Fibroblast of lung (primary cell): Measurements from ENCODE around the gene LY9. TPM values are rescaled to one million over a fixed set of nuclear protein-coding genes. Genes with fewer than 3 reads are reported as not detected.

ENCODE experiments used
- DNase-seq, 2 donors: peaks; one replicate each; pipeline versions ENCODE4 v3.0.0 to v3.0.0-alpha.2; 2010; ENCODE audit warnings: low read depth in 2 of 2
- H2AFZ ChIP-seq: 2 replicates; pipeline ENCODE4 v1.5.1; 2012; ENCODE audit warnings: low read length, control low read depth, inconsistent platforms
- H3K27ac ChIP-seq: 2 replicates; pipeline ENCODE4 v1.5.1; 2011; ENCODE audit warnings: low read length, control low read depth; ENCODE audit not compliant: insufficient read depth
- H3K27me3 ChIP-seq: 2 replicates; pipeline ENCODE4 v1.5.1; 2011; ENCODE audit warnings: mild to moderate bottlenecking, low read length; ENCODE audit not compliant: control insufficient read depth, insufficient read depth
- H3K36me3 ChIP-seq: 2 replicates; pipeline ENCODE4 v1.5.1; 2011; ENCODE audit warnings: low read length; ENCODE audit not compliant: control insufficient read depth, insufficient read depth
- H3K4me1 ChIP-seq: 2 replicates; pipeline ENCODE4 v1.5.1; 2011; ENCODE audit warnings: low read length; ENCODE audit not compliant: control insufficient read depth, insufficient read depth; ENCODE audit errors: extremely low read depth
- H3K4me2 ChIP-seq: 2 replicates; pipeline ENCODE4 v1.5.1; 2011; ENCODE audit warnings: low read length, control low read depth; ENCODE audit not compliant: insufficient read depth; ENCODE audit errors: extremely low read depth
- H3K4me3 ChIP-seq, 4 experiments: fragments of 200-600 bp in 1 of 4; sonication (generic) in 1 of 4; replicated peaks in 1 of 4; 2 replicates each; pipeline ENCODE4 v1.5.1; 2011 to 2016; ENCODE audit warnings: low read length in 4 of 4, low read depth in 3 of 4, mild to moderate bottlenecking in 3 of 4, control low read depth in 2 of 4, inconsistent platforms in 1 of 4, mixed read lengths in 1 of 4; ENCODE audit not compliant: insufficient read depth in 1 of 4; ENCODE audit errors: control extremely low read depth in 1 of 4
- H3K79me2 ChIP-seq: 2 replicates; pipeline ENCODE4 v1.5.1; 2012; ENCODE audit warnings: mild to moderate bottlenecking, low read length, inconsistent platforms; ENCODE audit not compliant: control insufficient read depth, insufficient read depth
- H3K9ac ChIP-seq: 2 replicates; pipeline ENCODE4 v1.5.1; 2011; ENCODE audit warnings: mild to moderate bottlenecking, low read length, control low read depth; ENCODE audit not compliant: insufficient read depth
- H3K9me3 ChIP-seq: 2 replicates; pipeline ENCODE4 v1.5.1; 2012; ENCODE audit warnings: low read depth, low read length; ENCODE audit not compliant: control insufficient read depth, insufficient read depth
- H4K20me1 ChIP-seq: 2 replicates; pipeline ENCODE4 v1.5.1; 2011; ENCODE audit warnings: low read length; ENCODE audit not compliant: control insufficient read depth, insufficient read depth; ENCODE audit errors: extremely low read depth
- EZH2 ChIP-seq: IDR thresholded peaks from 2 replicates; pipeline ENCODE4 v1.5.1; 2012; ENCODE audit warnings: low read length, control low read depth, mild to moderate bottlenecking; ENCODE audit errors: missing control alignments
- polyA plus RNA-seq, 2 donors: library from polyadenylated mRNA; depleted of rRNA in 1 of 2; stranded (reverse) in 1 of 2; unstranded in 1 of 2; fragments of >200 nt; gene quantifications; 2 replicates each; pipeline ENCODE4 v1.2.1, GENCODE V29; 2011 to 2012; ENCODE audit warnings: missing spikeins in 1 of 2
- total RNA-seq: library from RNA; depleted of rRNA; stranded (reverse); fragments of >200 nt; gene quantifications from 2 replicates; pipeline ENCODE4 v1.2.1, GENCODE V29; 2014
- TF ChIP-seq, protein P1 (sequence below), 2 donors: IDR thresholded peaks in 1 of 2; conservative IDR thresholded peaks in 1 of 2; 1 replicate in 1 of 2; 2 replicates in 1 of 2; pipeline ENCODE4 v1.5.1; 2011 to 2012; ENCODE audit warnings: low read length in 2 of 2, control low read depth in 1 of 2, inconsistent platforms in 1 of 2, low read depth in 1 of 2, mild to moderate bottlenecking in 1 of 2

LY9 gene
- total and polyA plus RNA-seq, 2 donors (not counting 1 experiment from before 2014, with no cell fraction given) = not detected

DNA sequence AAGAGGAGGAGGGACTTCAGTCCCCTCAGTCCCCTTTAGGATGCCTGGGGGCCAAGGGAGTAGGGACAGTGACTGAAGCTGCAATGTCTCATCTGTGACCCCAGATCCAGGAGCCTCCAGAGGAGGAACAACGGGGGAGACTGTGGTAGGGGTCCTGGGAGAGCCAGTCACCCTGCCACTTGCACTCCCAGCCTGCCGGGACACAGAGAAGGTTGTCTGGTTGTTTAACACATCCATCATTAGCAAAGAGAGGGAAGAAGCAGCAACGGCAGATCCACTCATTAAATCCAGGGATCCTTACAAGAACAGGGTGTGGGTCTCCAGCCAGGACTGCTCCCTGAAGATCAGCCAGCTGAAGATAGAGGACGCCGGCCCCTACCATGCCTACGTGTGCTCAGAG is 18.3 kb downstream of the LY9 start:
- Histone ChIP-seq H4K20me1 (no peaks in the 10 kb centered on the region), H3K27me3 (no peaks in the 10 kb centered on the region), H3K4me3 (no peak overlapping the region), H3K9me3 (no peaks in the 10 kb centered on the region), H3K9ac (no peak overlapping the region), H3K27ac (no peak overlapping the region), H2AFZ (no peak overlapping the region), H3K4me2 (no peak overlapping the region), H3K4me1 (no peaks in the 10 kb centered on the region), H3K79me2 (no peaks in the 10 kb centered on the region), H3K36me3 (no peaks in the 10 kb centered on the region)
- no peak for DNase-seq
- TF ChIP-seq EZH2 = no peak
- TF ChIP-seq, protein P1, sequence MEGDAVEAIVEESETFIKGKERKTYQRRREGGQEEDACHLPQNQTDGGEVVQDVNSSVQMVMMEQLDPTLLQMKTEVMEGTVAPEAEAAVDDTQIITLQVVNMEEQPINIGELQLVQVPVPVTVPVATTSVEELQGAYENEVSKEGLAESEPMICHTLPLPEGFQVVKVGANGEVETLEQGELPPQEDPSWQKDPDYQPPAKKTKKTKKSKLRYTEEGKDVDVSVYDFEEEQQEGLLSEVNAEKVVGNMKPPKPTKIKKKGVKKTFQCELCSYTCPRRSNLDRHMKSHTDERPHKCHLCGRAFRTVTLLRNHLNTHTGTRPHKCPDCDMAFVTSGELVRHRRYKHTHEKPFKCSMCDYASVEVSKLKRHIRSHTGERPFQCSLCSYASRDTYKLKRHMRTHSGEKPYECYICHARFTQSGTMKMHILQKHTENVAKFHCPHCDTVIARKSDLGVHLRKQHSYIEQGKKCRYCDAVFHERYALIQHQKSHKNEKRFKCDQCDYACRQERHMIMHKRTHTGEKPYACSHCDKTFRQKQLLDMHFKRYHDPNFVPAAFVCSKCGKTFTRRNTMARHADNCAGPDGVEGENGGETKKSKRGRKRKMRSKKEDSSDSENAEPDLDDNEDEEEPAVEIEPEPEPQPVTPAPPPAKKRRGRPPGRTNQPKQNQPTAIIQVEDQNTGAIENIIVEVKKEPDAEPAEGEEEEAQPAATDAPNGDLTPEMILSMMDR (conservative IDR thresholded peaks at IDR 0.05 in 1 of 2, IDR thresholded peaks at IDR 0.05 in 1 of 2; ENCODE audit: low read depth in 1 of 2, low read length in 2 of 2) = no peak

DNA sequence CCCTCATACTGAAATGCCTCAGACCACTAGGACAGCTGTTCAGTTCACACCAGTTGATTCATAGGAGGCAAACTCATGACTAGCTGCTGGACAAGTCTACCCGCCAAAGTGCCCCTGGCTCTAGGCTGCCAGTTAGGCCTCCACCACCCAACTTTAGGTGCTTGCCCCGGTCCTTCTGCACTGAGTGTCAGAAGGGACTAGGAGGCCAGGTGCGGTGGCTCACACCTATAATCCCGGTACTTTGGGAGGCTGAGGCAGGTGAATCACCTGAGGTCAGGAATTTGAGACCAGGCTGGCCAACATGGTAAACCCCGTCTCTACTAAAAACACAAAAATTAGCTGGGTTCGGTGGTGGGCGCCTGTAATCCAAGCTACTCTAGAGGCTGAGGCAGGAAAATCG is 18.9 kb downstream of the LY9 start:
- H3K79me2 ChIP-seq = no peaks in the 10 kb centered on the region
- H3K36me3 ChIP-seq = no peaks in the 10 kb centered on the region
- no peak overlapping the region for H3K9ac ChIP-seq
- H3K27ac ChIP-seq = no peak overlapping the region
- no peak overlapping the region for H3K4me3 ChIP-seq
- H3K4me1 ChIP-seq = no peaks in the 10 kb centered on the region
- no peak overlapping the region for H2AFZ ChIP-seq
- no peaks in the 10 kb centered on the region for H3K27me3 ChIP-seq
- no peaks in the 10 kb centered on the region for H3K9me3 ChIP-seq
- H4K20me1 ChIP-seq = no peaks in the 10 kb centered on the region
- no peak overlapping the region for H3K4me2 ChIP-seq
- TF ChIP-seq EZH2 = no peak
- TF ChIP-seq, protein P1 (conservative IDR thresholded peaks at IDR 0.05 in 1 of 2, IDR thresholded peaks at IDR 0.05 in 1 of 2; ENCODE audit: low read depth in 1 of 2, low read length in 2 of 2) = no peak
- DNase-seq = no peak

DNA sequence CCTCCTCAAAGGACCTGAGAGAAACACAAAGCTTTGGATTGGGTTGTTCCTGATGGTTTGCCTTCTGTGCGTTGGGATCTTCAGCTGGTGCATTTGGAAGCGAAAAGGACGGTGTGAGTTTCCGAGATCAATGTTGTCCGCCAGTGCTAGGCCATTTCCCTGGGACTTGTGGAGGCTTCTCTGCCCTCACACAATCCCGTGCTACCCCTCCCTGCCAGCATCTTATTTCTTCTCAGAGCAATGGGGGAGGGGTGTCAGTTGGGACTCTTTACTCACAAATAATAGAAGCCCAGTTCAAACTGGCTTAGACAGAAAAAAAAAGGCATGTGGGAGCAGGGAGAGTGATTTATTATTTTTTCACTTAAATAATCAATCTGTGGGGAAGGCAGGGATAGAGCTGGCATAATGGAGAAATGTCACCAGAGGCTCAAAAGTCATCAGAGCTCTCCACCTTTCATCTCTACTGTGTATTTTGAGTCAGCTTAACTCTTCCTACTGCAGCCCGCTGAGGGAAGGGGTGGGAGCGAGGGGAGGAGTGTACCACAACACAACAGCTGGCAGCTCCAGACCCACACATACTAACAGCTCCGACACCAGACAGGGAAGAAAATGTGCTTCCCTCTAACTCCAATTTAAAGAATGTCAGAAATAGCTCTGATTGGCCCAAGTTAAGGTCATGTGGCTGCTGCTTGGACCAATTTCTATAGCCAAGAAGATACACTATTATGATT is 22.4 kb downstream of the LY9 start:
- TF ChIP-seq, protein P1 (conservative IDR thresholded peaks at IDR 0.05 in 1 of 2, IDR thresholded peaks at IDR 0.05 in 1 of 2; ENCODE audit: low read depth in 1 of 2, low read length in 2 of 2) = no peak
- TF ChIP-seq EZH2 = no peak
- H3K9me3 ChIP-seq = no peaks in the 10 kb centered on the region
- H3K4me1 ChIP-seq = no peaks in the 10 kb centered on the region
- H3K9ac ChIP-seq = no peak overlapping the region
- H3K27ac ChIP-seq = no peak overlapping the region
- H3K4me3 ChIP-seq = no peak overlapping the region
- no peaks in the 10 kb centered on the region for H3K36me3 ChIP-seq
- H2AFZ ChIP-seq = no peak overlapping the region
- no peaks in the 10 kb centered on the region for H4K20me1 ChIP-seq
- no peak overlapping the region for H3K4me2 ChIP-seq
- no peak for DNase-seq
- H3K27me3 ChIP-seq = no peaks in the 10 kb centered on the region
- no peaks in the 10 kb centered on the region for H3K79me2 ChIP-seq
